Astrocyte (in vitro differentiated cells and primary cell): ENCODE data around the gene HMGB4. TPM values are rescaled to one million over a fixed set of nuclear protein-coding genes. Genes with fewer than 3 reads are reported as not detected.

Experiments used
- DNase-seq: peaks from one replicate; pipeline ENCODE4 v3.0.0-alpha.2; 2010; ENCODE audit warnings: low read depth
- FAIRE-seq: peaks from 2 replicates; lab custom pipeline; 2011; peaks lifted over from hg19 to GRCh38; lab: Jason Lieb, UNC
- H2AFZ ChIP-seq: 2 replicates; pipeline ENCODE4 v1.6.0; 2012; ENCODE audit warnings: low read depth, low read length, inconsistent platforms
- H3K27ac ChIP-seq: 2 replicates; pipeline ENCODE4 v1.5.1; 2011; ENCODE audit warnings: low read depth, low read length, inconsistent platforms
- H3K27me3 ChIP-seq: 2 replicates; pipeline ENCODE4 v1.6.0; 2011; ENCODE audit warnings: low read length, inconsistent platforms; ENCODE audit not compliant: insufficient read depth
- H3K36me3 ChIP-seq: 2 replicates; pipeline ENCODE4 v1.5.1; 2011; ENCODE audit warnings: low read length, inconsistent platforms; ENCODE audit not compliant: insufficient read depth
- H3K4me1 ChIP-seq: 2 replicates; pipeline ENCODE4 v1.5.1; 2011; ENCODE audit warnings: low read length, inconsistent platforms; ENCODE audit not compliant: insufficient read depth
- H3K4me2 ChIP-seq: 2 replicates; pipeline ENCODE4 v1.6.0; 2012; ENCODE audit warnings: low read length, inconsistent platforms
- H3K4me3 ChIP-seq: 2 replicates; pipeline ENCODE4 v1.5.1; 2011; ENCODE audit warnings: low read depth, mild to moderate bottlenecking, low read length, inconsistent platforms; ENCODE audit not compliant: insufficient read depth
- H3K79me2 ChIP-seq: 2 replicates; pipeline ENCODE4 v1.6.0; 2012; ENCODE audit warnings: mild to moderate bottlenecking, low read length, inconsistent platforms; ENCODE audit not compliant: insufficient read depth
- H3K9ac ChIP-seq: 2 replicates; pipeline ENCODE4 v1.6.0; 2012; ENCODE audit warnings: mild to moderate bottlenecking, low read length, inconsistent platforms
- H3K9me3 ChIP-seq: 2 replicates; pipeline ENCODE4 v1.5.1; 2012; ENCODE audit warnings: low read depth, mild to moderate bottlenecking, low read length, inconsistent platforms; ENCODE audit not compliant: insufficient read depth
- H4K20me1 ChIP-seq: 2 replicates; pipeline ENCODE4 v1.6.0; 2012; ENCODE audit warnings: low read length, inconsistent platforms; ENCODE audit not compliant: insufficient read depth
- H3K27ac Mint-ChIP-seq: one replicate; pipeline ENCODE4 v1.8.0; 2021; ENCODE audit warnings: mild to moderate bottlenecking, mixed read lengths; ENCODE audit not compliant: unreplicated experiment
- H3K27me3 Mint-ChIP-seq: one replicate; pipeline ENCODE4 v1.8.0; 2021; ENCODE audit warnings: low read depth, mixed read lengths; ENCODE audit not compliant: unreplicated experiment
- H3K36me3 Mint-ChIP-seq: one replicate; pipeline ENCODE4 v1.8.0; 2021; ENCODE audit warnings: low read depth, mixed read lengths; ENCODE audit not compliant: unreplicated experiment
- H3K4me1 Mint-ChIP-seq: one replicate; pipeline ENCODE4 v1.8.0; 2021; ENCODE audit warnings: low read depth, mixed read lengths; ENCODE audit not compliant: unreplicated experiment
- H3K4me3 Mint-ChIP-seq: one replicate; pipeline ENCODE4 v1.8.0; 2021; ENCODE audit warnings: mild to moderate bottlenecking, moderate library complexity, mixed read lengths; ENCODE audit not compliant: unreplicated experiment
- H3K9me3 Mint-ChIP-seq: one replicate; pipeline ENCODE4 v1.8.0; 2021; ENCODE audit warnings: mild to moderate bottlenecking, mixed read lengths; ENCODE audit not compliant: unreplicated experiment
- CTCF ChIP-seq: IDR thresholded peaks from 2 replicates; pipeline ENCODE4 v1.5.1; 2011; ENCODE audit warnings: low read depth, mild to moderate bottlenecking, inconsistent platforms, low read length, moderate library complexity; ENCODE audit not compliant: insufficient read depth
- EZH2 ChIP-seq: IDR thresholded peaks from 2 replicates; pipeline ENCODE4 v1.6.1; 2012; ENCODE audit warnings: mild to moderate bottlenecking, low read length, inconsistent platforms; ENCODE audit not compliant: insufficient read depth
- total RNA-seq: library from RNA; stranded (reverse); gene quantifications from 2 replicates; pipeline ENCODE4 v1.2.1, GENCODE V29; 2021

The HMGB4 gene
- total RNA-seq, 1 donor from 2014 or later = not detected

- no peak overlapping the region for H3K27ac ChIP-seq
- Mint-ChIP-seq H3K4me3 (no peak overlapping the region), H3K9me3 (peaks cover 17% of the 10 kb centered on the region), H3K4me1 (no peaks in the 10 kb centered on the region), H3K27ac (no peak overlapping the region), H3K27me3 (no peaks in the 10 kb centered on the region), H3K36me3 (peaks cover 37% of the 10 kb centered on the region)
- no peak overlapping the region for H2AFZ ChIP-seq
- H3K36me3 ChIP-seq = peaks cover 2% of the 10 kb centered on the region
- H3K79me2 ChIP-seq = no peaks in the 10 kb centered on the region
- H3K4me1 ChIP-seq = no peaks in the 10 kb centered on the region
- H3K27me3 ChIP-seq = no peaks in the 10 kb centered on the region
- H3K9me3 ChIP-seq = no peaks in the 10 kb centered on the region
- no peak overlapping the region for H3K4me2 ChIP-seq
- no peak overlapping the region for H3K4me3 ChIP-seq
- H4K20me1 ChIP-seq = peaks cover 29% of the 10 kb centered on the region
- FAIRE-seq (no peak), DNase-seq (no peak)
- TF ChIP-seq CTCF (no peak), EZH2 (no peak)
- H3K9ac ChIP-seq = no peak overlapping the region
Measured at GRCh38 chr1:33826311-33826710, 37.6 kb upstream of the HMGB4 start.

- H3K27me3 Mint-ChIP-seq = no peaks in the 10 kb centered on the region
- Histone ChIP-seq H3K9me3 (no peaks in the 10 kb centered on the region), H3K27me3 (no peaks in the 10 kb centered on the region), H4K20me1 (peaks cover 25% of the 10 kb centered on the region), H3K79me2 (no peaks in the 10 kb centered on the region), H3K9ac (no peak overlapping the region), H3K27ac (no peak overlapping the region), H3K4me1 (no peaks in the 10 kb centered on the region), H3K4me3 (no peak overlapping the region), H3K36me3 (peaks cover 2% of the 10 kb centered on the region), H2AFZ (no peak overlapping the region), H3K4me2 (no peak overlapping the region)
- no peaks in the 10 kb centered on the region for H3K4me1 Mint-ChIP-seq
- peaks cover 33% of the 10 kb centered on the region for H3K36me3 Mint-ChIP-seq
- peaks cover 16% of the 10 kb centered on the region for H3K9me3 Mint-ChIP-seq
- no peak for TF ChIP-seq EZH2
- H3K27ac Mint-ChIP-seq = no peak overlapping the region
- H3K4me3 Mint-ChIP-seq = no peak overlapping the region
- FAIRE-seq (no peak), DNase-seq (no peak)
Measured at GRCh38 chr1:33826711-33827110, 37.2 kb upstream of the HMGB4 start.

GRCh38 chr1:33828059-33828458 is 35.8 kb upstream of the HMGB4 start:
- H3K4me1 Mint-ChIP-seq = no peaks in the 10 kb centered on the region
- H3K27ac Mint-ChIP-seq = no peak overlapping the region
- Histone ChIP-seq H4K20me1 (peaks cover 13% of the 10 kb centered on the region), H3K9me3 (no peaks in the 10 kb centered on the region), H3K27me3 (no peaks in the 10 kb centered on the region), H3K36me3 (peaks cover 2% of the 10 kb centered on the region), H3K4me3 (no peak overlapping the region), H3K4me1 (no peaks in the 10 kb centered on the region), H3K79me2 (no peaks in the 10 kb centered on the region), H2AFZ (no peak overlapping the region), H3K4me2 (no peak overlapping the region), H3K9ac (no peak overlapping the region), H3K27ac (no peak overlapping the region)
- peaks cover 10% of the 10 kb centered on the region for H3K9me3 Mint-ChIP-seq
- no peak for FAIRE-seq
- H3K4me3 Mint-ChIP-seq = no peak overlapping the region
- no peak for TF ChIP-seq CTCF
- no peak for TF ChIP-seq EZH2
- H3K36me3 Mint-ChIP-seq = peaks cover 27% of the 10 kb centered on the region
- DNase-seq = no peak
- H3K27me3 Mint-ChIP-seq = no peaks in the 10 kb centered on the region
